Stimulated activated CD4-positive, alpha-beta T cell treated with anti-CD3 and anti-CD28 coated beads, Interleukin-15, amount 100 ng/mL, for 48 hours (primary cell): ENCODE data around the gene FNBP1L.

Experiments
- DNase-seq, 2 donors: peaks; one replicate each; pipeline ENCODE4 v3.0.0-alpha.2; 2020; ENCODE audit warnings: low read depth in 2 of 2

FNBP1L gene

GRCh38 chr1:93447481-93448291 is at the start of gene FNBP1L:
Gene FNBP1L (plus strand): TSS chr1:93448118. CDS start chr1:93448282, 164 bp downstream.
- peak; percentile 18 to 48 for DNase-seq

GRCh38 chr1:93399781-93400180 is 48.1 kb upstream of the FNBP1L start:
- DNase-seq, result no peak

GRCh38 chr1:93408203-93408602 is 39.7 kb upstream of the FNBP1L start:
- DNase-seq, result no peak

GRCh38 chr1:93411000-93411399 is 36.9 kb upstream of the FNBP1L start:
- DNase-seq, result no peak

GRCh38 chr1:93414749-93415148 is 33.2 kb upstream of the FNBP1L start:
- DNase-seq, result no peak

GRCh38 chr1:93415296-93415695 is 32.6 kb upstream of the FNBP1L start:
- no peak for DNase-seq

- DNase-seq, result no peak
Observed at GRCh38 chr1:93416183-93416582, 31.7 kb upstream of the FNBP1L start.

GRCh38 chr1:93419344-93419743 is 28.6 kb upstream of the FNBP1L start:
- DNase-seq, result no peak

GRCh38 chr1:93420400-93420799 is 27.5 kb upstream of the FNBP1L start:
- no peak for DNase-seq

GRCh38 chr1:93426181-93426580 is 21.7 kb upstream of the FNBP1L start:
- no peak for DNase-seq

GRCh38 chr1:93427656-93428055 is 20.3 kb upstream of the FNBP1L start:
- no peak for DNase-seq

- DNase-seq, result no peak
Observed at GRCh38 chr1:93433407-93433961, 14.4 kb upstream of the FNBP1L start.

GRCh38 chr1:93434088-93434487 is 13.8 kb upstream of the FNBP1L start:
- no peak for DNase-seq

GRCh38 chr1:93434987-93435386 is 12.9 kb upstream of the FNBP1L start:
- no peak for DNase-seq

GRCh38 chr1:93435443-93435842 is 12.5 kb upstream of the FNBP1L start:
- no peak for DNase-seq

GRCh38 chr1:93436496-93436895 is 11.4 kb upstream of the FNBP1L start:
- no peak for DNase-seq

- DNase-seq, result no peak
Observed at GRCh38 chr1:93437976-93438605, 9.8 kb upstream of the FNBP1L start.

GRCh38 chr1:93438716-93439115 is 9.2 kb upstream of the FNBP1L start:
- DNase-seq, result no peak

GRCh38 chr1:93440272-93440671 is 7.6 kb upstream of the FNBP1L start:
- no peak for DNase-seq

- DNase-seq, result no peak
Observed at GRCh38 chr1:93440706-93441105, 7.2 kb upstream of the FNBP1L start.

- no peak for DNase-seq
Observed at GRCh38 chr1:93441589-93441988, 6.3 kb upstream of the FNBP1L start.

GRCh38 chr1:93442008-93442666 is 5.8 kb upstream of the FNBP1L start:
- DNase-seq, result no peak

GRCh38 chr1:93442741-93443140 is 5.2 kb upstream of the FNBP1L start:
- DNase-seq, result no peak
